GM10266 (cell line): ENCODE results near the gene SHISAL1.
"Not testable (repeated sequence)": the region's sequence is repeated elsewhere in the genome, so short reads cannot be mapped to it uniquely, and the experiment has no call there.

Experiments
- DNase-seq: peaks from one replicate; pipeline ENCODE4 v3.0.0; 2012; ENCODE audit errors: extremely low spot score
- CTCF ChIP-seq: IDR thresholded peaks from 2 replicates; pipeline ENCODE4 v1.5.1; 2012; ENCODE audit warnings: mild to moderate bottlenecking, low read depth; ENCODE audit not compliant: control insufficient read depth, insufficient read depth; ENCODE audit errors: missing control alignments

Gene SHISAL1

GRCh38 chr22:44245867-44246266 is 66.9 kb downstream of the SHISAL1 start:
- no peak for DNase-seq
- TF ChIP-seq CTCF, result no peak

GRCh38 chr22:44245438-44245837 is 67.3 kb downstream of the SHISAL1 start:
- no peak for TF ChIP-seq CTCF
- DNase-seq, result no peak

- no peak for DNase-seq
- TF ChIP-seq CTCF, result no peak
Observed at GRCh38 chr22:44244265-44244822, 68.4 kb downstream of the SHISAL1 start.

- DNase-seq, result no peak
- TF ChIP-seq CTCF, result no peak
Observed at GRCh38 chr22:44243761-44244160, 69.0 kb downstream of the SHISAL1 start.

- no peak for TF ChIP-seq CTCF
- no peak for DNase-seq
Observed at GRCh38 chr22:44242946-44243724, 69.6 kb downstream of the SHISAL1 start.

- DNase-seq, result not testable (repeated sequence)
Observed at GRCh38 chr22:44241121-44241520, 71.6 kb downstream of the SHISAL1 start.

- no peak for DNase-seq
- no peak for TF ChIP-seq CTCF
Observed at GRCh38 chr22:44237290-44237689, 75.5 kb downstream of the SHISAL1 start.

GRCh38 chr22:44234372-44234771 is 78.4 kb downstream of the SHISAL1 start:
- DNase-seq, result not testable (repeated sequence)
